GM12874 (cell line): ENCODE results near the gene PYCR2.

Experiments used
- TF ChIP-seq, protein P1 (sequence below): IDR thresholded peaks from 2 replicates; pipeline ENCODE4 v1.5.1; 2011; ENCODE audit warnings: low read depth, mild to moderate bottlenecking, control low read depth, low read length, moderate library complexity; ENCODE audit not compliant: insufficient read depth

Gene PYCR2

DNA sequence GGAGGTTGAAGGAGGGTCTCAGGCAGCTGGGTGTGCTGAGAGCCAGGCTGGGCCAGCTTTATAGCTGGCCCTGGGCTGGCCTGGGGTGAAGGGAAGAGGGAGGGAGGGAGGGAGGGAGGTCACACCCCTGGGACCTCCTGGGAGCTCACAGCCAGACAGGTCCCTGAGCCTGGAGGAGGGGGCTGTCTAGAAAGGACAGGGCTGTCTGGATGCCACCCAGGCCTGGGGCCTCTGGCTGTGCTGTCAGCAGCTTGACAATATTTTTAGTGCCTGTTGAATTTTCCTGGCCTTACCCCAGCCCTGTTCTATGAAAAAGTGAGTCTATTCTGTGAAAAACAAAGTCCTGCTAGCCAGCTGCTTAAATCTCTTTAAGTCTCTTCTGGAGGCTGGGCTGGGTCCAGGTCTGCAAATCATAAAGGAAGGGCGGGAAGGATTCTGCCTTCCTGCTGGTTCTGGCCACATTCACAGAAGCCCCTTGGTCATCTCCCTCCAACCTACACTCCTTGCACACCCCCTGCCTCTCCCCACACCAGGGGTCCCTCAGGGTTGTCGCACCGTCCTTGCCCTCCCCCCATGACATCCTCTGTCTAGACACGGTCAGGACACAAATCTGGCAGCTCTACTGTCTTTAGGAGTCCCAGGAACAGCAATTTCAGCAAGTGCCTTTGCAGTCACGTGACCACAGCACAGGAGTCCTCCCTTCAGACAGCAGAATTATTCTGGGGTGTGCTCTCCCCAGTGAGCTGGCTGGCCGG lies 17.3 kb upstream of the PYCR2 start, which contains the start of gene LEFTY2:
Gene LEFTY2 (minus strand): TSS at position 34 of the 755 bp plus-strand sequence. CDS start 80 bp downstream, outside the sequence.
- TF ChIP-seq, protein P1, sequence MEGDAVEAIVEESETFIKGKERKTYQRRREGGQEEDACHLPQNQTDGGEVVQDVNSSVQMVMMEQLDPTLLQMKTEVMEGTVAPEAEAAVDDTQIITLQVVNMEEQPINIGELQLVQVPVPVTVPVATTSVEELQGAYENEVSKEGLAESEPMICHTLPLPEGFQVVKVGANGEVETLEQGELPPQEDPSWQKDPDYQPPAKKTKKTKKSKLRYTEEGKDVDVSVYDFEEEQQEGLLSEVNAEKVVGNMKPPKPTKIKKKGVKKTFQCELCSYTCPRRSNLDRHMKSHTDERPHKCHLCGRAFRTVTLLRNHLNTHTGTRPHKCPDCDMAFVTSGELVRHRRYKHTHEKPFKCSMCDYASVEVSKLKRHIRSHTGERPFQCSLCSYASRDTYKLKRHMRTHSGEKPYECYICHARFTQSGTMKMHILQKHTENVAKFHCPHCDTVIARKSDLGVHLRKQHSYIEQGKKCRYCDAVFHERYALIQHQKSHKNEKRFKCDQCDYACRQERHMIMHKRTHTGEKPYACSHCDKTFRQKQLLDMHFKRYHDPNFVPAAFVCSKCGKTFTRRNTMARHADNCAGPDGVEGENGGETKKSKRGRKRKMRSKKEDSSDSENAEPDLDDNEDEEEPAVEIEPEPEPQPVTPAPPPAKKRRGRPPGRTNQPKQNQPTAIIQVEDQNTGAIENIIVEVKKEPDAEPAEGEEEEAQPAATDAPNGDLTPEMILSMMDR: no peak

DNA sequence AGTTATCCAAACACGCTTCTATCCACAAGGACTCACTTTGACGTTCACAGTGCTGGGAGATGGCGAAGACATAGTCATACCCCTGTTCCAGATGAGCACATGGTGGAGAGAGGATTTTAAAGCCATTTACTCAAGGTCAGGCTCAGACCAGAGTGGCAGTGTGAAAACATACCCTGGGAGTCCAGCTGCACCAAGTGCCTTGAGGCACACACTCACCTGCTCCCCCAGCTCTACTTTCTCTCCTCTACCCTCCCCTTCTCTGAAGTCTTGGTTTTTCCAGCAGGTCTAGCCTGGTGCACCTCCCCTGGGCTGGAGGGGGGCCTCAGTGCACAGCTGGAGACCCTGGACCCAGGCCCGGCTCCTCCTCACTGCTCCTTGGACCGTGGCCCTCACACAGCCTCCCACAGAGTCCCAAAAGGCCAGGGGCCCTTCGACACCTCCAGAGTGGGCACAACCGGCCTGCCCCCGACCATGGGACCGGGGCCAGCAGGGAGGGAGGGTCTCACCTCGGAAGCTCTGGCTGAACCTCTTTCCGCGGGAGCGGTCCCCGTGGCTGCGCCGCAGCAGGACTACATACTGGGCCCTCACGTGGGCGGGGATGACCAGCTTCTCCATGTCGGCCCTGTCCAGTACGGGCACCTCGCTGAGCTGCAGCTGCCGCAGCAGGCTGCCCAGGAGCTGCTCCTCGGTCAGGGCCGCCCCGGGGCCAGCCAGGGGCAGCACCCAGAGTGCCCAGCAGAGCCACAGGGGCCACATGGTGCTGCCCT lies 16.5 kb upstream of the PYCR2 start:
- TF ChIP-seq, protein P1: no peak

DNA sequence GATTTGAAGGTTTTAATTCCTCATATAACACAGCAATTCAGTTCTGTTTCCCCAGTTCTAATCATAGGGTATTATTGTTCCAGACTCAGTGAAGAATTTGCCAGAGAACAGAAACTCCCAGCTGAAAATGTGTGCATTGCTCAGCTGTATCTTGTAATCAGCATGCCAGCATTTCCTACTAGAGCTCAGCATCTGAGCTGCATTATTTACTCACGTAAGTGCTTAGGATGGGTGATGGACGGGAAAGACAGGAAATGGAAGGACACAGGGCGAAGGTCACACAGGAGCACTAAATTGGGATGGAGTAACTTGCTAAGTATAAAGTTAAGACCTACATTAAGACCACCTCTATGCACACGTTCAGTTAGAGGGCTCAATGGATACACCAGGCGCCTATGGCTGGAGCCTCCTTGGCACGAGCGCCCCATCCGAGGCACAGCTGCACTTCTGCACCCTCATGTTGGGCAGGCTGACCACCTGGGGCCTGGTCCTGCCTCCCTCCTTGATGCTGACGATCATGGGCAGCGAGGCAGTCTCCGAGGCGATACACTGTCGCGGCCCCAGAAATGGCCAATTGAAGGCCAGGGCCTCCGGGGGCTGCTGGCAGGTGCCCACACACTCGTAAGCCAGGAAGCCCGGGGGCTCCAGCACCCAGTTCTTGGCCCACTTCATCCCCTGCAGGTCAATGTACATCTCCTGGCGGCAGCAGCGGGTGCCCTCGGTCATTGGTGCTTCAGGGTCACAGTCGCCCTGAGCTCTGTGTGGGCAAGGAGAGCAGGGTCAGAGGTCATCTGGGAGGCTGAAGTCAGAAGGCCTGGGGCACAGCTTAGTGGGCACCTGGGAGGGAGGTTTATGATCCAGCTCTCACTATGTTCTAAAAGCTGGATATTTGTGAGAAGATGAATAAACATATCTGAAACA lies 13.3 kb upstream of the PYCR2 start:
- TF ChIP-seq, protein P1: no peak

DNA sequence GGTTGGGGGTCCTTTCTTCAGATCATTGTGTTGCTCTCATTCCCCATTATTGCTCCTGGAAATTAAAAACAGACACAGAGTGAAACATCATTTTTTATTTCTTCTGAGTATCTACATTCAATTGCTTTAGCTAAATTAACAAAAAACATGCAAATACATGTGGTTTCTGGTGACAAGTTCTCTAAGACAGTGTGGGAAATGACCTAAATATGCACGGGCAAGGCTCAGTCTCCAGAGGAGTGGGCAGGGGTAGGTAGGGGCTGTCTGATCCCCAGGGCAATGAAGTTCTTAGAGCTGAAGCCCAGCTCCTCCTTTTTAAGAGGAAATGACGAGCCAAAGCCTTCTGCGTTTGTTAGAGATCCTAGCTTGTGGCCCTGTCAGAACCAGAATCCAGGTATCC lies 12.5 kb upstream of the PYCR2 start:
- TF ChIP-seq, protein P1: no peak

DNA sequence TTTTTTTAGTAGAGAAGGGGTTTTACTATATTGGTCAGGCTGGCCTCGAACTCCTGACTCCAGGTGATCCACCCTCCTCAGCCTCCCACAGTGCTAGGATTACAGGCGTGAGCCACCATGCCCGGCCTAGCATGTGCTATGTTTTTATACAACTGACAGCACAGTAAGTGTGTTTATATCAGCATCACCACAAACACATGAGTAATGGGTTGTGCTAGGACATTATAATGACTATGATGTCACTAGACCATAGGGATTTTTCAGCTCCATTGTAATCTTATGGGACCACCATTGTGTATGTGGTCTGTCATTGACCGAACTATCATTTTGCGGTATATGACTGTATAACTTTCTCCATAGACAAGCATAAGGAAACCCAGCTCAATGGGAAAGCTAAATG lies 10.7 kb upstream of the PYCR2 start:
- TF ChIP-seq, protein P1: no peak

DNA sequence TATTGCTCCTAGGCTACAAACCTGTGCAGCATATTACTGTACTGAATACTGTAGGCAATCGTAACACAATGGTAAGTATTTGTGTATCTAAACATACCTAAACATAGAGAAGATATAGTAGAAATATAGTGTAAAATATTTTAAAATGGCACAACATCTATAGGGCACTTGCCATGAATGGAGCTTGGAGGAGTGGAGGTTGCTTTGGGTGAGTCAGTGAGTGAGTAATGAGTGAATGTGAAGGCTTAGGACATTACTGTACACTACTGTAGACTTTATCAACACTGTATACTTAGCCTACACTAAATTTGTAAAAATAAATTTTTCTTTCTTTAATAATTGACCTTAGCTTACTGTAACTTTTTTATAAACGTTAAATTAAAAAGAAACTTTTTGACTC lies 9.0 kb upstream of the PYCR2 start:
- TF ChIP-seq, protein P1: no peak
